Measurements from ENCODE around the gene SLCO3A1.

SLCO3A1 gene

GRCh38 chr15:91921843-91922198 is 68.3 kb downstream of the SLCO3A1 start:
- no peak overlapping the region for H3K4me3 ChIP-seq (ENCODE audit: low read length)
- no peak for DNase-seq (ENCODE audit: low read depth)
- TF ChIP-seq CTCF (IDR thresholded peaks at IDR 0.05; ENCODE audit: insufficient read depth, low read depth, low read length, missing control alignments), result no peak

- no peak for DNase-seq (ENCODE audit: low read depth)
- TF ChIP-seq CTCF (IDR thresholded peaks at IDR 0.05; ENCODE audit: insufficient read depth, low read depth, low read length, missing control alignments), result no peak
Observed at GRCh38 chr15:91922646-91923547, 69.4 kb downstream of the SLCO3A1 start.

GRCh38 chr15:91924183-91924582 is 70.7 kb downstream of the SLCO3A1 start:
- no peak overlapping the region for H3K4me3 ChIP-seq (ENCODE audit: low read length)
- DNase-seq (ENCODE audit: low read depth), result no peak
- TF ChIP-seq CTCF (IDR thresholded peaks at IDR 0.05; ENCODE audit: insufficient read depth, low read depth, low read length, missing control alignments), result no peak

More at GRCh38 chr15:91922646-91923547, 69.4 kb downstream of the SLCO3A1 start:
- no peak overlapping the region for H3K4me3 ChIP-seq (ENCODE audit: low read length)

GRCh38 chr15:91924837-91925495 is 71.5 kb downstream of the SLCO3A1 start:
- no peak overlapping the region for H3K4me3 ChIP-seq (ENCODE audit: low read length)
- DNase-seq (ENCODE audit: low read depth), result no peak
- TF ChIP-seq CTCF (IDR thresholded peaks at IDR 0.05; ENCODE audit: insufficient read depth, low read depth, low read length, missing control alignments), result no peak

- no peak for TF ChIP-seq CTCF (IDR thresholded peaks at IDR 0.05; ENCODE audit: insufficient read depth, low read depth, low read length, missing control alignments)
- no peak for DNase-seq (ENCODE audit: low read depth)
Observed at GRCh38 chr15:91925794-91926193, 72.3 kb downstream of the SLCO3A1 start.

GRCh38 chr15:91926908-91927270 is 73.4 kb downstream of the SLCO3A1 start:
- TF ChIP-seq CTCF (IDR thresholded peaks at IDR 0.05; ENCODE audit: insufficient read depth, low read depth, low read length, missing control alignments), result no peak
- no peak for DNase-seq (ENCODE audit: low read depth)
- no peak overlapping the region for H3K4me3 ChIP-seq (ENCODE audit: low read length)

More at GRCh38 chr15:91925794-91926193, 72.3 kb downstream of the SLCO3A1 start:
- H3K4me3 ChIP-seq (ENCODE audit: low read length), result no peak overlapping the region

Measured in epithelial cell of esophagus (primary cell).